ENCODE data around the gene NFIA.
"Not testable (repeated sequence)": the region's sequence is repeated elsewhere in the genome, so short reads cannot be mapped to it uniquely, and the experiment has no call there.

The NFIA gene

GRCh38 chr1:61266738-61267137 lies 184.4 kb downstream of the NFIA start:
- Histone ChIP-seq H3K4me1 (ENCODE audit: control insufficient read depth, insufficient read depth, low read length) (no peaks in the 10 kb centered on the region), H3K4me2 (ENCODE audit: low read length) (no peak overlapping the region), H3K9ac (ENCODE audit: low read depth, low read length) (no peak overlapping the region), H3K9me3 (replicated peaks; ENCODE audit: low read length) (no peaks in the 10 kb centered on the region), H3K36me3 (ENCODE audit: insufficient read depth, low read length) (no peaks in the 10 kb centered on the region), H3K4me3 (ENCODE audit: low read length) (no peak overlapping the region), H3K27me3 (ENCODE audit: control insufficient read depth, insufficient read depth, low read length) (no peaks in the 10 kb centered on the region)

DNA sequence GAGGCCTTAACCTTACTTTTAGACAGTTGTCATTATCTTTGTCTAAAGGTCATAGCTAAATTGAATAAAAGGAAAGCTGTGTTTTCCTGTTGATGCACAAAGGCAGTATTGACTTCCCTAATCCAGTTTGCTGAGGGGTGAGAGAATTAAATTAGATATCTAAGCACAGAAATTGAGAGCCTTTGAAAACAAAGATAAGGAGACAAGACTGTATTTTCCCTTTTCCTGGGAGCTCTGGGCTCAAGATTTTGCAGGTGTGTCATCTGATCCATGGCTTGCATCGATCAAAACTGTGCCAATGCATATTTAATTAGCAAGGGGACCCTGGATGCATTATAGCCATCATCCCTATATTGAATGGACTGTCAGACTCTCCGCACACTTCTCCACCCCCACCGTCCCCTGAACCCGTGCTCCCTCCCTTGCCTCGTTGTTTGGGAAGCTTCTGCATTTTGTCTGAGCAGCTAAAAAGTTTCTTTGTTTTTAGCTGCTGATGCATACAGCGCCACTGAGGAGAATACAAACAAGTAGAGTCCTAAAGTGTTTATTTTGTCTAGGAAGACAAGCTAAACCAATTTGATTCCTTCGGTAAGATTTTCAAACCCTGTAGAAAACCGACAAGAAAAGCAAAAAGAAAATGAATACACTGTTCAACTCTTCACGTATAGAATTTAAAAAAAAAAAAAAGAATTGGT lies 186.3 kb downstream of the NFIA start:
- Histone ChIP-seq H3K9me3 (replicated peaks; ENCODE audit: low read length) (no peaks in the 10 kb centered on the region), H3K27me3 (ENCODE audit: control insufficient read depth, insufficient read depth, low read length) (no peaks in the 10 kb centered on the region), H3K36me3 (ENCODE audit: insufficient read depth, low read length) (no peaks in the 10 kb centered on the region), H3K4me1 (ENCODE audit: control insufficient read depth, insufficient read depth, low read length) (no peaks in the 10 kb centered on the region), H3K4me2 (ENCODE audit: low read length) (no peak overlapping the region), H3K4me3 (ENCODE audit: low read length) (no peak overlapping the region), H3K9ac (ENCODE audit: low read depth, low read length) (no peak overlapping the region)

DNA sequence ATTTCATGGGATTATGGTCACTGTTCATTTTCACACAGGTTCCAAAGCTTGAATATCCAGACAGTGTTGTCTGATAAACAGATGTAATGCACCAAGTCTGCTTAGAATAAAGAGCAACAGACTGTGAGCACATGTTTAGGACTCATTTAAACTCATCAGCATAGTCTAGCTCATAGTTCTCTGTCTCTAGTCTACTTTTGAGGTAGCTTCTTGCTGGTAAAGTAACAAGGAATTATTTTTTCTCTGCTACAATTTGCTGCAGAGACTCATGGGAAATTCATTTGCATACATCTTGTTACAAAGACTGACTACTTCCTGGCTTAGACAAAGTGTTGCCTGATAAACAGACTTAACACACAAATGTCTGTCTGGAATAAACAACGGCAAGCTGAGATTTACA lies 187.2 kb downstream of the NFIA start:
- no peaks in the 10 kb centered on the region for H3K36me3 ChIP-seq (ENCODE audit: insufficient read depth, low read length)
- H3K4me2 ChIP-seq (ENCODE audit: low read length), result no peak overlapping the region
- H3K27me3 ChIP-seq (ENCODE audit: control insufficient read depth, insufficient read depth, low read length), result no peaks in the 10 kb centered on the region
- H3K4me3 ChIP-seq (ENCODE audit: low read length), result no peak overlapping the region
- H3K9me3 ChIP-seq (replicated peaks; ENCODE audit: low read length), result no peaks in the 10 kb centered on the region
- no peaks in the 10 kb centered on the region for H3K4me1 ChIP-seq (ENCODE audit: control insufficient read depth, insufficient read depth, low read length)
- H3K9ac ChIP-seq (ENCODE audit: low read depth, low read length), result no peak overlapping the region

DNA sequence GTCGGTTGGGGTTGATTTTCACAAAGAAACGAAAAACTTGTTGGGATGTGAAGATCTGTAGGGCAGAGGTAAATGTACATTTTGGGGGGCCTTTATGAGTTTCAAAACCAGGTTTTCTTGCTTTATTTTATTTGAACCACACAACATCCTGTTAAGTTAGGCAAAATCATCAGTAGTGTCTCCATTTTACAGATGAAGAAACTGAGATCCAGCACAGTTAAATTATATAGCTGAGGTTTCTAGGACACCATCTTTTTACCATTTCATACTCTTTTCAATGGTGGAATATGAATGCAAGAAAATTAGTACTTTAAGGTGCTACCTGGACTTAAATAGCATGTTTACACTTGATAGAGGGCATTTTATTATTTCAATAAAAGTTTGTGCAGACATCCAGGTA lies 187.7 kb downstream of the NFIA start:
- Histone ChIP-seq H3K9me3 (replicated peaks; ENCODE audit: low read length) (no peaks in the 10 kb centered on the region), H3K36me3 (ENCODE audit: insufficient read depth, low read length) (no peaks in the 10 kb centered on the region), H3K27me3 (ENCODE audit: control insufficient read depth, insufficient read depth, low read length) (no peaks in the 10 kb centered on the region), H3K4me1 (ENCODE audit: control insufficient read depth, insufficient read depth, low read length) (no peaks in the 10 kb centered on the region), H3K4me3 (ENCODE audit: low read length) (no peak overlapping the region), H3K4me2 (ENCODE audit: low read length) (no peak overlapping the region), H3K9ac (ENCODE audit: low read depth, low read length) (no peak overlapping the region)

DNA sequence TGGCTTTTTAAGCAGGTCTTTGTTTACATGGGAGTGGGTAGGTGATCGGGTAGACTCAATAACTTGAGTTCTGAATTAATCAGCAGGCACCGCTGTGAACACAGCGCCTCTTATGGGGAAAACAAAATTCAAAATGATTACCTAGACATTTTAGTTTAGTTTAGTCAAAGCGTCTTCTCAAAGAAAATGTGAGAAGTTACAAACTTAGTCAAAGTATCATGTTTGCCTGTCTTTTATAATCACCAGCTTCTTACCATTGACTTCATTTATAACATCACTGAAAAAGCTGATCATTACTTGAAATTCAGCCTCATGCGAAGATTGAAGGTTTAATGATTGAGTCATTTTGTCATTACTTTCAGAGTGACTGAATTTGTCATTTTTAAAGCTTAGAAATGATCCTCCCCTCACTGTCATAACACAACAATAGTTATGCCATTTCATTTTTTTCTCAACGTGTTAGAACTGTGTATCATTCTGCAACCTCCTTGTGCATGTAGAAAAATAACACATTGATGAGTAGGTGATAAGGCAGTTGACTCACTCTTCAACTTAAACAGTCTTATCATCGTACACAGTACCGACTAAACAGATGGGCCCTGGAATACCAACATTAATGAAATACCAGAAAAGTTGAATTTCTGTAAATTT lies 188.5 kb downstream of the NFIA start:
- H3K9ac ChIP-seq (ENCODE audit: low read depth, low read length), result no peak overlapping the region
- no peaks in the 10 kb centered on the region for H3K36me3 ChIP-seq (ENCODE audit: insufficient read depth, low read length)
- H3K27me3 ChIP-seq (ENCODE audit: control insufficient read depth, insufficient read depth, low read length), result no peaks in the 10 kb centered on the region
- no peak overlapping the region for H3K4me3 ChIP-seq (ENCODE audit: low read length)
- no peaks in the 10 kb centered on the region for H3K4me1 ChIP-seq (ENCODE audit: control insufficient read depth, insufficient read depth, low read length)
- no peaks in the 10 kb centered on the region for H3K9me3 ChIP-seq (replicated peaks; ENCODE audit: low read length)
- no peak overlapping the region for H3K4me2 ChIP-seq (ENCODE audit: low read length)

DNA sequence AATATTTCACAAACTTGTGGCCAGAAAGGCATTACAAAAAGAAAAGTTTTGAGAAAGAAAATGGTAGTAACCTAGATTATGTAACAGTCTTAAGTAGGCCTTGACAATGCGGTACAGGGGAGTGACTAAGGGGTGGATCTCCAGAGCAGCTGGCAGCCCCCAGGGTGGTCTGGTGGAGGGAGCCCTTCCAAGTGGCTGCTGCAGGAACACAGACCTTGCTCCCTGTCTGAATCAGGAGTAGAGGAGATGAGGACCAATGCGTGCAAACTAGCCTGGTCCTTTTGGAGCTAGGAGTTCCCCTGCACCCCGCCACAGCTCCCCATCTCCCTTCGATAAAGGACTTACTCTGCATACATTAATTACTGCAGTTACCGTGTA lies 189.0 kb downstream of the NFIA start:
- Histone ChIP-seq H3K4me1 (ENCODE audit: control insufficient read depth, insufficient read depth, low read length) (no peaks in the 10 kb centered on the region), H3K9ac (ENCODE audit: low read depth, low read length) (no peak overlapping the region), H3K9me3 (replicated peaks; ENCODE audit: low read length) (no peaks in the 10 kb centered on the region), H3K4me2 (ENCODE audit: low read length) (no peak overlapping the region), H3K4me3 (ENCODE audit: low read length) (no peak overlapping the region), H3K27me3 (ENCODE audit: control insufficient read depth, insufficient read depth, low read length) (no peaks in the 10 kb centered on the region), H3K36me3 (ENCODE audit: insufficient read depth, low read length) (no peaks in the 10 kb centered on the region)

DNA sequence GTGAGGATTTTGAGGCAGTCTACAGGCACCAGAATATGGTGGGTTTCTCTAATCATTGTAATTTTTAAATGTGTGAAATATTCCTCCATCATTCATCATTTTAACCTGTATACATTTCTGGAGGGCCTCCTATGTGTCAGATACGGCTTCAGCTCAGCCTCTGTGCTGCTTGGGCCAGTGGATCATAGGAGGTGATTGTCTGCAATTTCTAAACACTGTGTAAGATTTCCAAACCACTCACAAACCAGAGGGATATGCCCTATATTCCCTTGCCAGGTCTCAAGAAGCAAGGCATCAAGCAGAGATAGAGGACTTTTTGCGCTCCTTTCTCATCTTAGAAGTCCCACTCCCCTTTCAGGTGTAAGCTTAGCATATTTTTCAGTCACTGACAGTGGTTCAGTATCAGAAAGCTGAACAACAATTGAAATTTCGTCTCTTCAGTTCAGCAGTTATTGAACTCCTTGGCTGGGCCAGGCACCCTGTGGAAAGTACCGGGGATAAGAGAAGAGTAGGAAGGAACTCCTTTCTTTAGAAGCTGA lies 190.9 kb downstream of the NFIA start:
- H3K4me1 ChIP-seq (ENCODE audit: control insufficient read depth, insufficient read depth, low read length), result no peaks in the 10 kb centered on the region

GRCh38 chr1:61273861-61274260 lies 191.5 kb downstream of the NFIA start:
- no peak overlapping the region for H3K4me3 ChIP-seq (ENCODE audit: low read length)
- no peak overlapping the region for H3K9ac ChIP-seq (ENCODE audit: low read depth, low read length)
- H3K9me3 ChIP-seq (replicated peaks; ENCODE audit: low read length), result no peaks in the 10 kb centered on the region
- no peak overlapping the region for H3K4me2 ChIP-seq (ENCODE audit: low read length)
- no peaks in the 10 kb centered on the region for H3K4me1 ChIP-seq (ENCODE audit: control insufficient read depth, insufficient read depth, low read length)
- H3K36me3 ChIP-seq (ENCODE audit: insufficient read depth, low read length), result no peaks in the 10 kb centered on the region
- no peaks in the 10 kb centered on the region for H3K27me3 ChIP-seq (ENCODE audit: control insufficient read depth, insufficient read depth, low read length)

More for the DNA sequence above, 190.9 kb downstream of the NFIA start:
- no peak overlapping the region for H3K4me2 ChIP-seq (ENCODE audit: low read length)
- no peak overlapping the region for H3K9ac ChIP-seq (ENCODE audit: low read depth, low read length)
- no peak overlapping the region for H3K4me3 ChIP-seq (ENCODE audit: low read length)
- H3K9me3 ChIP-seq (replicated peaks; ENCODE audit: low read length), result no peaks in the 10 kb centered on the region
- no peaks in the 10 kb centered on the region for H3K36me3 ChIP-seq (ENCODE audit: insufficient read depth, low read length)
- H3K27me3 ChIP-seq (ENCODE audit: control insufficient read depth, insufficient read depth, low read length), result no peaks in the 10 kb centered on the region

DNA sequence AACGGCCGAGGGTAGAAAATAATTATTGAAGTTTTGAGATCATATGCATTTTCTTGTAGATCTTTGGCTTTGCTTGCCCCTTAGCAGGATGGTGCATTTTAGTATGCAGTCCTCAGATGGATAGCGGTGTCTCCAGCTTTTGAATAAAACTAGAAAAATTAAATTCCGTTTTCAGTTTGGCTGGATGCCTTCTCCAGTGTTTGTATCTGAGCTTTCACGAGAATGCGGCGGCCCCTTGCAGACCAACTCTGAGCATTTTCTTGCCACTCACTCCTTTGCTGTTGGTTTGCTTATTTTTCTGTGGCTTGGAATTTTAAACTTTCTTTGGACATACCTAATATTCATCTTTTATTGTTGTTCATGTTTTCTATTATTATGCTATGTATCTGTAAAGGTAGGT lies 192.6 kb downstream of the NFIA start:
- Histone ChIP-seq H3K9ac (ENCODE audit: low read depth, low read length) (no peak overlapping the region), H3K36me3 (ENCODE audit: insufficient read depth, low read length) (no peaks in the 10 kb centered on the region), H3K27me3 (ENCODE audit: control insufficient read depth, insufficient read depth, low read length) (no peaks in the 10 kb centered on the region), H3K4me1 (ENCODE audit: control insufficient read depth, insufficient read depth, low read length) (no peaks in the 10 kb centered on the region), H3K4me2 (ENCODE audit: low read length) (no peak overlapping the region), H3K4me3 (ENCODE audit: low read length) (no peak overlapping the region), H3K9me3 (replicated peaks; ENCODE audit: low read length) (no peaks in the 10 kb centered on the region)

DNA sequence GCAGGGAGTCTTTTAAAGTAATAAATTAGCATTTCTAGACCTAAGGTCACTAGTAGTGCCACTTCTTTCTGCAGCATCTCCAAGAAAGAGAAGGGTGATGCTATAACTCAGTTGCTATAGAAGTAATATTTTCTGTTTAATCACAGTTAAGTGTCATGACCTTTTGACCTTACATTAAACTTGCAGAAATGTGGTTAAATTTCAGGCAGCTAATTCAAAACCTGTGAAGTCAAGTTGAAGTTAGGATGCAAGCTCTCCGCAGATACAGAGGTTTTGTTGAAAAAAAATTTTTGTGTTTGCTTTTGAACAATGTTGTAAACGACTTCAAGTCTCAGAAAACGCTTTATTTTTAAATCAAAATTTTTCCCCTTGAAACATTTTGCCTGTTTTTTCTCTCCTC lies 193.9 kb downstream of the NFIA start:
- no peaks in the 10 kb centered on the region for H3K4me1 ChIP-seq (ENCODE audit: control insufficient read depth, insufficient read depth, low read length)
- no peaks in the 10 kb centered on the region for H3K36me3 ChIP-seq (ENCODE audit: insufficient read depth, low read length)
- H3K4me3 ChIP-seq (ENCODE audit: low read length), result no peak overlapping the region
- H3K9ac ChIP-seq (ENCODE audit: low read depth, low read length), result no peak overlapping the region
- H3K9me3 ChIP-seq (replicated peaks; ENCODE audit: low read length), result no peaks in the 10 kb centered on the region
- H3K27me3 ChIP-seq (ENCODE audit: control insufficient read depth, insufficient read depth, low read length), result no peaks in the 10 kb centered on the region
- H3K4me2 ChIP-seq (ENCODE audit: low read length), result no peak overlapping the region

- Histone ChIP-seq H3K4me1 (ENCODE audit: control insufficient read depth, insufficient read depth, low read length) (peaks cover 3% of the 10 kb centered on the region), H3K4me3 (ENCODE audit: low read length) (no peak overlapping the region), H3K4me2 (ENCODE audit: low read length) (peak overlapping the region; percentile 12), H3K27me3 (ENCODE audit: control insufficient read depth, insufficient read depth, low read length) (no peaks in the 10 kb centered on the region), H3K36me3 (ENCODE audit: insufficient read depth, low read length) (no peaks in the 10 kb centered on the region), H3K9me3 (replicated peaks; ENCODE audit: low read length) (no peaks in the 10 kb centered on the region), H3K9ac (ENCODE audit: low read depth, low read length) (no peak overlapping the region)
Observed at GRCh38 chr1:61277121-61277690, 194.8 kb downstream of the NFIA start.

DNA sequence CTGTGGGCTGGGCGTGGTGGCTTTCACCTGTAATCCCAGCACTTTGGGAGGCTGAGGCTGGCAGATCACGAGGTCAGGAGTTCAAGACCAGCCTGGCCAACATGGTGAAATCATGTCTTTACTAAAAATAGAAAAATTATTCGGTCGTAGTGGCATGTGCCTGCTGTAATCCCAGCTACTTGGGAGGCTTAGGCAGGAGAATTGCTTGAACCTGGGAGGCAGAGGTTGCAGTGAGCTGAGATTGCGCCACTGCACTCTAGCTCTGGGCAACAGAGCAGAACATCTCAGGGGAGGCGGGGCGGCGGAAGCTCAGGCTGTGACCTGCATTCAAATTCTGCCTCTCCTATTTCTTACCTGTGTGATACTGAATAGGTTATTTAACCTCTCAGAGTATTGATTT lies 196.1 kb downstream of the NFIA start:
- H3K4me1 ChIP-seq (ENCODE audit: control insufficient read depth, insufficient read depth, low read length); H3K27me3 ChIP-seq (ENCODE audit: control insufficient read depth, insufficient read depth, low read length); H3K36me3 ChIP-seq (ENCODE audit: insufficient read depth, low read length); H3K9ac ChIP-seq (ENCODE audit: low read depth, low read length); H3K4me2 ChIP-seq (ENCODE audit: low read length); H3K4me3 ChIP-seq (ENCODE audit: low read length); H3K9me3 ChIP-seq (replicated peaks; ENCODE audit: low read length): not testable (repeated sequence)

All from skeletal muscle satellite cell (primary cell).